ENCODE results near the gene DPH3.

DPH3 gene

DNA sequence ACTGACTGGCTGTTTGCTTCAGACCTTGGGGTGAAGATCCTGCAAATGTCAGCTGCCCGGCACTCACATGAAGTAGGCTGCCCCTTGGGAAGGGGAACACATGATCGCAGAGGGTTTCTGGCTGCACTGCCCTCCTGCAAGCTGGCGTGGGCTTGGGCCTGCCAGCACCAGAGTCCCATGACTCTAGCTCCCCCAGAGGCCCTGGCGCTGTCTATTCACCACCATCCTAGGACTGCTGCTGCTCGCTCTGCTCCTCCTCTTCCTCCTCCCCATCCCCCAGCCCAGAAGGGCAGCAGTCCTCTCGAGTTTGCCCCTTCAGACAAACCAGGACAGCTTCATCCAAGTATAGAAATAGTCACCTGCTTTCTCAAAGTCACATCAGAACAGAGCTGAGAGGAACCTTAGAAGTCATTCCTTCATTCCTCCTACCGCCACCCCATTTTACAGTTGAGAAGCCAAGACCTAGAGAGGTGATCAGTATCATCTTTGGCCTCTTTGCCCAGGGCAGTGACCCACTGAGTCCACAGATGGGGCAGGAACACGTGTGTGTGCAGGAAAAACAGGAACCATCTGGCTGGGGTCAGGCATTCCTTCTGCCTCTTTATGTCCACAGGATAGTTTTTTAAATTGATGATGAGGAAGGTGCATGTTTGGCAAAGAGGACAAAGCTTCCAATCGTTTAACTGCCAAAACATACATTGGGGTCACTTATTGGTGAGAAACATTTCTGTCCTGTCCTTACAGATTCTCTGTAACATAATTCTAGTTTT is 13.2 kb downstream of the DPH3 start:
- ChIA-PET POLR2A (interaction anchor here (2.2 kb wide), 1 partner anchor 14 kb away, joined by 8 read pairs; the partner anchor contains the start of genes DPH3 and OXNAD1), CTCF (no interaction called here)
- no peak for TF ChIP-seq SUZ12 (IDR thresholded peaks at IDR 0.05)
- no peak for TF ChIP-seq ZNF384 (IDR thresholded peaks at IDR 0.05)
- no peak for TF ChIP-seq FOXM1 (IDR thresholded peaks at IDR 0.05; ENCODE audit: borderline replicate concordance)
- TF ChIP-seq SP1 (IDR thresholded peaks at IDR 0.05): no peak
- no peak for TF ChIP-seq FOXK2 (IDR thresholded peaks at IDR 0.05)
- no peak for DNase-seq (ENCODE audit: extremely low spot score)

DNA sequence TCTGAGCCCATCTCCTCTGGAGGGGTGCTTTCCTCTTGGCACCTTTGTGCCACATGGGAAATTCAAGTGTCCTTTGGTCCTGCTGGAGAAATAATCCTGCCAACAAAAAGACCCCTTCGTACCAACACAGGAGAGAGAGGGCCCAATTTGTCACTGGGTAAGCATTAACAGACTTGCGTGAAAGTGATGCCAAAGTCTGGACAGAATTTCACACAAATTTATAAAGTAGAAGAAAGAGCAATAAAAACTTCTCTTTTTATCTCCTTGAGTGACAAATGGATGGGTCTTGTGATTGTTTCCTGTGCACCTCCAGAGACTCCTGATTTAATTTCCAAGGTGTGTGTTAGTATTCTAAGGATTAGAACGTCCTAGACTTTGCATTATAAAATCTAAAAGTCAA is 14.9 kb downstream of the DPH3 start:
- TF ChIP-seq LEF1 (IDR thresholded peaks at IDR 0.05; ENCODE audit: borderline replicate concordance): no peak
- TF ChIP-seq ARNT (IDR thresholded peaks at IDR 0.05): no peak
- no peak for TF ChIP-seq BHLHE40 (IDR thresholded peaks at IDR 0.05; ENCODE audit: borderline replicate concordance)
- TF ChIP-seq, protein P1, sequence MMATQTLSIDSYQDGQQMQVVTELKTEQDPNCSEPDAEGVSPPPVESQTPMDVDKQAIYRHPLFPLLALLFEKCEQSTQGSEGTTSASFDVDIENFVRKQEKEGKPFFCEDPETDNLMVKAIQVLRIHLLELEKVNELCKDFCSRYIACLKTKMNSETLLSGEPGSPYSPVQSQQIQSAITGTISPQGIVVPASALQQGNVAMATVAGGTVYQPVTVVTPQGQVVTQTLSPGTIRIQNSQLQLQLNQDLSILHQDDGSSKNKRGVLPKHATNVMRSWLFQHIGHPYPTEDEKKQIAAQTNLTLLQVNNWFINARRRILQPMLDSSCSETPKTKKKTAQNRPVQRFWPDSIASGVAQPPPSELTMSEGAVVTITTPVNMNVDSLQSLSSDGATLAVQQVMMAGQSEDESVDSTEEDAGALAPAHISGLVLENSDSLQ (IDR thresholded peaks at IDR 0.05): no peak
- no peak for TF ChIP-seq L3MBTL2 (conservative IDR thresholded peaks at IDR 0.05)
- no peak for TF ChIP-seq CTBP1 (IDR thresholded peaks at IDR 0.05; ENCODE audit: borderline replicate concordance)
- TF ChIP-seq TARDBP (IDR thresholded peaks at IDR 0.05): no peak
- TF ChIP-seq ZNF384 (IDR thresholded peaks at IDR 0.05): no peak
- no peak for TF ChIP-seq ELF4 (IDR thresholded peaks at IDR 0.05)
- no peak for TF ChIP-seq NFRKB (IDR thresholded peaks at IDR 0.05)
- TF ChIP-seq FOXA1 (IDR thresholded peaks at IDR 0.05): no peak
- TF ChIP-seq FOXM1 (IDR thresholded peaks at IDR 0.05; ENCODE audit: borderline replicate concordance): no peak
- no peak for TF ChIP-seq SP1 (IDR thresholded peaks at IDR 0.05)
- TF ChIP-seq HDGF (IDR thresholded peaks at IDR 0.05; ENCODE audit: borderline replicate concordance): no peak
- TF ChIP-seq SUZ12 (IDR thresholded peaks at IDR 0.05): no peak
- TF ChIP-seq FOXK2 (IDR thresholded peaks at IDR 0.05): no peak
- ChIA-PET CTCF (no interaction called here), POLR2A (no interaction called here)
- DNase-seq (ENCODE audit: extremely low spot score): no peak

DNA sequence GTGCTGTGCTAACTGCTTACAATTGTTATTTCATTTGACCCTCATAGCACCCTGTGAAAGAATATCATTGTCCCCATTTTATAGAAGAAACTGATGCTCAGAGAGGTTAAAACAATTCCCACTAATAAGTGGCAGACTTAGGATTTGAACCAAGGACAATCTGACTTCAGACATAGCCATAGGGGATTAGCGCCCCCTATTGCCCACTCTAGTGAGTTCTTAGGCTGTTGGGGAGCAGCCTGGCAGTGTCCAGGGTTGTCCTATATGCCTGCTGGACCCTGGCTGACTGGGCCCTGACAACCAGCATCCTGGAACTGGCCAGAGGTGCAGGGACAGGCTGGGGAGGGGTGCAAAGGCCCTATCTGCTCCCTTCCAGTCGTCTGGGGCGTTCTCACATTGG is 15.4 kb downstream of the DPH3 start:
- CTCF ChIA-PET: no interaction called here
- no peak for TF ChIP-seq ELF4 (IDR thresholded peaks at IDR 0.05)
- TF ChIP-seq FOXM1 (IDR thresholded peaks at IDR 0.05; ENCODE audit: borderline replicate concordance): no peak
- TF ChIP-seq FOXK2 (IDR thresholded peaks at IDR 0.05): no peak
- no peak for TF ChIP-seq NFRKB (IDR thresholded peaks at IDR 0.05)
- TF ChIP-seq LEF1 (IDR thresholded peaks at IDR 0.05; ENCODE audit: borderline replicate concordance): no peak
- no peak for TF ChIP-seq HDGF (IDR thresholded peaks at IDR 0.05; ENCODE audit: borderline replicate concordance)
- no peak for TF ChIP-seq FOXA1 (IDR thresholded peaks at IDR 0.05)
- TF ChIP-seq, protein P1 (IDR thresholded peaks at IDR 0.05): no peak
- TF ChIP-seq L3MBTL2 (conservative IDR thresholded peaks at IDR 0.05): no peak
- no peak for TF ChIP-seq ARNT (IDR thresholded peaks at IDR 0.05)
- no peak for TF ChIP-seq SP1 (IDR thresholded peaks at IDR 0.05)
- no peak for TF ChIP-seq TARDBP (IDR thresholded peaks at IDR 0.05)
- no peak for TF ChIP-seq CTBP1 (IDR thresholded peaks at IDR 0.05; ENCODE audit: borderline replicate concordance)
- TF ChIP-seq SUZ12 (IDR thresholded peaks at IDR 0.05): no peak
- TF ChIP-seq BHLHE40 (IDR thresholded peaks at IDR 0.05; ENCODE audit: borderline replicate concordance): no peak
- TF ChIP-seq ZNF384 (IDR thresholded peaks at IDR 0.05): no peak
- POLR2A ChIA-PET: no interaction called here
- DNase-seq (ENCODE audit: extremely low spot score): peak; percentile 45

DNA sequence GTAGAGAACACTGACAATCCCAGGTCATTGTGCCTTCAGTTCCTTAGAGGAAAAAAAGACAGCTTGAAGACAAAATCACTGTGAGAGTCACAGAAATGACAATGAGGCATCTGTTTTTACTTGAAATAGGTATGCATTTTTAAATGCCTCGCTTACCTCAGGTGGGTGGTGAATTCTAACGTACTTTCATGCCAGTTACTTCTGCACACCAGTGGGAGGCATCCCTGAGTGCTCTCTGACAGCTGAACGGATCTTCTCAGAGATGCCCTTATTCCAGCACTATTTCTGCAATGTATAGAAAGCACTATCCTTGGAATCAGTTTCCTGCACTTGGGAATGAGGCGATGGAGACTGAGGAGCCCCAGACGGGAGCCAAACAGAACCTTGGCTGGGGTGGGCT is 16.2 kb downstream of the DPH3 start:
- ChIA-PET CTCF (interaction anchor here (1.1 kb wide), 1 partner anchor 11 kb away, joined by 3 read pairs; no protein-coding TSS in a partner anchor), POLR2A (no interaction called here)
- no peak for TF ChIP-seq SP1 (IDR thresholded peaks at IDR 0.05)
- no peak for DNase-seq (ENCODE audit: extremely low spot score)

DNA sequence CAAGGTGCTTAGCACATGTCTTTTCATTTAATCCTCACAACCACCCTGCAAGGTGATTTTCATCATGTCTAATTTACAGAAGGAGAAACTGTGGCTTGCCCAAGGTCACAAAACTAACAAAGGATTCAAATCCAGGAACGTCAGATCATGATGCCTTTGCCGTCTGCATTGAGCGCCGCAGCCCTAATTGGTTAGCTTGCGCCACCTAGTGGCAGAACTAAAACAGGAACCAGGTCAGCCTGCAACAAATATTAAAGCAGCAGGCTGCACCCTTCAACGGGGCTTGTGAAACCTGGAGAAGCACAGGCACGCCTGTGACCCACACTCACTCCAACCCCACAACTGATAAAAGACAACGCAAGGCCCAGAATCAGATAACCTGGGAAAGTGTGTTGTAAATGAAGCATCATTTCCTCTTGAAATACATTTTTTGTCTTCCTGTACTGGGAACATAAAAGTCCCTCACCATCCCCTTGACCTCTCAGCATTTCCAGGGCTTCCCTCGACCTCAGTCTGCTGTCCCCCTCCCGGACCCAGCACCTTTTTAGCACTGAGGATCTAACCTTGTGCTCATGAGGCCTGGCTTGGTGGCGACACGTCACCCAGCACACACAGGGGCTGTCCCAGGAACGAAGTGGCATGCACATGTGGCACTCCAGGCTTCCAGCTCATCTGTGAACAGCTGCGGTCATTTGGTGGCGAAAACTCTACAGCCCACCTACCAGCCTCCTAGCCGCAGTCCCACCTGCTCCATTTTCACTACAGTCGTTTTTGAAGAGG is 17.3 kb downstream of the DPH3 start:
- peak; percentile 83 for DNase-seq (ENCODE audit: extremely low spot score)
- no peak for TF ChIP-seq ARNT (IDR thresholded peaks at IDR 0.05)
- TF ChIP-seq FOXM1 (IDR thresholded peaks at IDR 0.05; ENCODE audit: borderline replicate concordance): no peak
- TF ChIP-seq HDGF (IDR thresholded peaks at IDR 0.05; ENCODE audit: borderline replicate concordance): no peak
- TF ChIP-seq L3MBTL2 (conservative IDR thresholded peaks at IDR 0.05): no peak
- CTCF ChIA-PET: interaction anchor here (1.1 kb wide), 1 partner anchor 10 kb away, joined by 3 read pairs; no protein-coding TSS in a partner anchor
- POLR2A ChIA-PET: no interaction called here

DNA sequence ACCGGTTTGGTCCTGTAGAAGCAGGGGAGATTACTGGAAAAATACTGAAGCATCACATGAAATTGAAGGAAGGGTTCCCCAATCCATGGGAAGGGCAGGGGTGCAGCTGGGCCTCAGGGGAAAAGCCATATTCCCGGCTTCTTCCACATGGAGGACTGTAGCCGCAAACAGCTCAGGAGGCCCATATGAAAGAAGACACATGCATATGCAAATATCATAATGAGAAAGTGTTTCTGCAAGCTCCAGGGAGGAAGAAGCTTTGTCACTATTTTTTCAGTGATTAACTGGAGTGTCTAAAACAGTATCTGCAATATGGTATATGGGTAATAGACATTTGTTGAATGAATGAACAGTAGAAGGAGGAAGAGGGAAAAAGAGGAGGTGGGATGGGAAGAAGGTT is 19.1 kb downstream of the DPH3 start:
- CTCF ChIA-PET: no interaction called here
- no peak for TF ChIP-seq L3MBTL2 (conservative IDR thresholded peaks at IDR 0.05)
- TF ChIP-seq CTBP1 (IDR thresholded peaks at IDR 0.05; ENCODE audit: borderline replicate concordance): no peak
- TF ChIP-seq SP1 (IDR thresholded peaks at IDR 0.05): no peak
- no peak for TF ChIP-seq SUZ12 (IDR thresholded peaks at IDR 0.05)
- TF ChIP-seq LEF1 (IDR thresholded peaks at IDR 0.05; ENCODE audit: borderline replicate concordance): no peak
- no peak for TF ChIP-seq BHLHE40 (IDR thresholded peaks at IDR 0.05; ENCODE audit: borderline replicate concordance)
- no peak for TF ChIP-seq NFRKB (IDR thresholded peaks at IDR 0.05)
- TF ChIP-seq TARDBP (IDR thresholded peaks at IDR 0.05): no peak
- TF ChIP-seq, protein P1 (IDR thresholded peaks at IDR 0.05): no peak
- no peak for TF ChIP-seq FOXM1 (IDR thresholded peaks at IDR 0.05; ENCODE audit: borderline replicate concordance)
- TF ChIP-seq FOXA1 (IDR thresholded peaks at IDR 0.05): no peak
- no peak for TF ChIP-seq ELF4 (IDR thresholded peaks at IDR 0.05)
- TF ChIP-seq ZNF384 (IDR thresholded peaks at IDR 0.05): no peak
- TF ChIP-seq HDGF (IDR thresholded peaks at IDR 0.05; ENCODE audit: borderline replicate concordance): no peak
- TF ChIP-seq FOXK2 (IDR thresholded peaks at IDR 0.05): no peak
- no peak for TF ChIP-seq ARNT (IDR thresholded peaks at IDR 0.05)
- DNase-seq (ENCODE audit: extremely low spot score): no peak
- POLR2A ChIA-PET: no interaction called here

Measured in HEK293T (cell line).